Right lobe of liver (tissue), 6 donors: ENCODE data around the gene C9orf152. TPM values are rescaled to one million over a fixed set of nuclear protein-coding genes. Genes with fewer than 3 reads are reported as not detected.

Source experiments
- ATAC-seq, 4 donors: fragments of 200-7000 bp; cut with Tn5 transposase; one replicate each; pipeline ENCODE4 v1.9.1; 2020; ENCODE audit warnings: mild to moderate bottlenecking in 4 of 4, moderate library complexity in 4 of 4
- DNase-seq, 3 donors: peaks; one replicate each; pipeline ENCODE4 v3.0.0-alpha.2; 2020
- H3K27ac ChIP-seq, 3 donors: fragments of 200-600 bp; one replicate each; pipeline ENCODE4 v1.8.0; 2022
- H3K27me3 ChIP-seq, 2 donors: fragments of 200-600 bp; one replicate each; pipeline ENCODE4 v1.8.0; 2022
- H3K36me3 ChIP-seq, 4 donors: fragments of 200-600 bp; sonication (generic) in 1 of 4; one replicate each; pipeline versions ENCODE4 v1.5.1 to v1.8.0; 2017 to 2022; ENCODE audit warnings: control low read depth in 1 of 4
- H3K4me1 ChIP-seq, 4 donors: fragments of 200-600 bp; sonication (generic) in 1 of 4; one replicate each; pipeline versions ENCODE4 v1.5.1 to v1.8.0; 2017 to 2022; ENCODE audit warnings: control low read depth in 1 of 4
- H3K4me3 ChIP-seq, 3 donors: fragments of 200-600 bp; one replicate each; pipeline ENCODE4 v1.8.0; 2022
- H3K9me3 ChIP-seq, 4 donors: fragments of 200-600 bp; sonication (generic) in 1 of 4; one replicate each; pipeline versions ENCODE4 v1.5.1 to v1.8.0; 2017 to 2022; ENCODE audit warnings: control low read depth in 1 of 4
- POLR2A ChIP-seq: fragments of 450-650 bp; IDR thresholded peaks from one replicate; pipeline ENCODE4 v1.6.1; 2017; ENCODE audit warnings: antibody characterized with exemption, mild to moderate bottlenecking
- WGBS: methylation state at CpG from one replicate; pipeline ENCODE4 v1.1.6; 2018; ENCODE audit warnings: low coverage, low lambda C conversion rate; ENCODE audit not compliant: insufficient coverage; ENCODE audit errors: missing lambda C conversion rate; 5-methylcytosine and 5-hydroxymethylcytosine counted together
- intact Hi-C, 2 donors: fragments of 100-400 bp; cut with DNase I; formaldehyde crosslinking; loops; one replicate each; pipeline versions ENCODE4 v1.11.2 to v1.14.1; 2022
- total RNA-seq, 6 experiments: library from RNA; depleted of rRNA in 2 of 6; stranded (reverse); fragments of >200 nt in 2 of 6; fragmentation: NEBNext Ultra II Directional in 3 of 6; extraction: Animal tissue kit (Norgen Biotek cat#: 25700) in 3 of 6; gene quantifications; one replicate each; pipeline versions ENCODE4 v1.1.0 to v1.2.4, GENCODE V29; 2016 to 2023
- TF ChIP-seq, protein P1 (sequence below), 4 donors: fragments of 200-600 bp in 3 of 4; fragments of 450-650 bp in 1 of 4; IDR thresholded peaks; one replicate each; pipeline versions ENCODE4 v1.5.1 to v1.8.0; 2016 to 2022; ENCODE audit warnings: antibody characterized with exemption in 4 of 4, mild to moderate bottlenecking in 2 of 4
- donor health status: DM: no; HTN: yes; CAD: no.
- donor health status: DM: no; HTN: no; CAD: no.
- donor health status: DM: no; HTN: no; CAD: no.
- donor health status: DM: no; HTN: yes; CAD: no.
- donor health status: DM: no; HTN: yes; CAD: no.

The C9orf152 gene
- total RNA-seq, 6 experiments from 2014 or later, result 0.06 to 3.5 (median 0.74) TPM; not detected in 2

GRCh38 chr9:110188101-110188500 is 19.9 kb downstream of the C9orf152 start:
- DNase-seq (no peak), ATAC-seq (no peak)
- 38% methylated on average over 3 of the region's 4 CpGs for WGBS
- Histone ChIP-seq H3K4me1 (peaks cover 0 to 32% (median 8%) of the 10 kb centered on the region in 4 donors), H3K4me3 (no peak overlapping the region), H3K27me3 (no peaks in the 10 kb centered on the region), H3K9me3 (no peaks in the 10 kb centered on the region), H3K36me3 (no peaks in the 10 kb centered on the region), H3K27ac (peak overlapping the region in 2 of 3 donors; percentile 63 to 67)
- intact Hi-C loops, result no loop called here
- TF ChIP-seq POLR2A, result no peak
- TF ChIP-seq, protein P1, sequence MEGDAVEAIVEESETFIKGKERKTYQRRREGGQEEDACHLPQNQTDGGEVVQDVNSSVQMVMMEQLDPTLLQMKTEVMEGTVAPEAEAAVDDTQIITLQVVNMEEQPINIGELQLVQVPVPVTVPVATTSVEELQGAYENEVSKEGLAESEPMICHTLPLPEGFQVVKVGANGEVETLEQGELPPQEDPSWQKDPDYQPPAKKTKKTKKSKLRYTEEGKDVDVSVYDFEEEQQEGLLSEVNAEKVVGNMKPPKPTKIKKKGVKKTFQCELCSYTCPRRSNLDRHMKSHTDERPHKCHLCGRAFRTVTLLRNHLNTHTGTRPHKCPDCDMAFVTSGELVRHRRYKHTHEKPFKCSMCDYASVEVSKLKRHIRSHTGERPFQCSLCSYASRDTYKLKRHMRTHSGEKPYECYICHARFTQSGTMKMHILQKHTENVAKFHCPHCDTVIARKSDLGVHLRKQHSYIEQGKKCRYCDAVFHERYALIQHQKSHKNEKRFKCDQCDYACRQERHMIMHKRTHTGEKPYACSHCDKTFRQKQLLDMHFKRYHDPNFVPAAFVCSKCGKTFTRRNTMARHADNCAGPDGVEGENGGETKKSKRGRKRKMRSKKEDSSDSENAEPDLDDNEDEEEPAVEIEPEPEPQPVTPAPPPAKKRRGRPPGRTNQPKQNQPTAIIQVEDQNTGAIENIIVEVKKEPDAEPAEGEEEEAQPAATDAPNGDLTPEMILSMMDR (IDR thresholded peaks at IDR 0.05), result no peak

- TF ChIP-seq POLR2A, result no peak
- TF ChIP-seq, protein P1 (IDR thresholded peaks at IDR 0.05), result no peak
- H3K4me3 ChIP-seq, result no peak overlapping the region
- no peak for DNase-seq
- peaks cover 0 to 32% (median 8%) of the 10 kb centered on the region in 4 donors for H3K4me1 ChIP-seq
- H3K9me3 ChIP-seq, result no peaks in the 10 kb centered on the region
- 70% methylated on average over 2 of the region's 2 CpGs for WGBS
- H3K27ac ChIP-seq, result no peak overlapping the region
- ATAC-seq, result peak in 1 of 4 donors; percentile 39
- no peaks in the 10 kb centered on the region for H3K36me3 ChIP-seq
- intact Hi-C loops, result no loop called here
- no peaks in the 10 kb centered on the region for H3K27me3 ChIP-seq
Observed at GRCh38 chr9:110187126-110187525, 20.8 kb downstream of the C9orf152 start.

DNA sequence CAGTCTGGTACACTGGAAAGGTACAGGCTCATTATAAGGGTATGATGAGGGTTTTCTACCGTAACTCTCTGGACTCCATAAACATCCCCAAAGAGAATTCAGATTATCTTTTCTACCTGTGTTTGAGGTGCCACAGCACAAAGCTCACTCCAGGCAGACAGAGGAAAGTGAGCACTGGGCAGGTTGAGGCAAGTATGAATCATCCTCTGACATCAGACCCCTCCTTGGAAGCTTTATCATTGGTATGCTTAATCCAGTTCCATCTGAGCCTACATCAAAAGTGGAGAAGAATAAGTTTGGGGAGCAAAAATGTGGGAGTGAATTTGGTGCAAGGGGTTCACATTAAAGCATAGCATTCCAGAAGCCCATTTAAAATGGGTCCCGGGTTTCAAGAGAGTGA is 21.7 kb downstream of the C9orf152 start:
- no peak for TF ChIP-seq POLR2A
- TF ChIP-seq, protein P1 (IDR thresholded peaks at IDR 0.05), result no peak
- WGBS, result 96% methylated on average over 2 of the region's 2 CpGs
- Histone ChIP-seq H3K9me3 (no peaks in the 10 kb centered on the region), H3K27ac (no peak overlapping the region), H3K4me3 (no peak overlapping the region), H3K27me3 (no peaks in the 10 kb centered on the region), H3K4me1 (peaks cover 0 to 25% (median 8%) of the 10 kb centered on the region in 4 donors), H3K36me3 (no peaks in the 10 kb centered on the region)
- DNase-seq, result no peak
- ATAC-seq, result no peak
- intact Hi-C loops, result no loop called here

DNA sequence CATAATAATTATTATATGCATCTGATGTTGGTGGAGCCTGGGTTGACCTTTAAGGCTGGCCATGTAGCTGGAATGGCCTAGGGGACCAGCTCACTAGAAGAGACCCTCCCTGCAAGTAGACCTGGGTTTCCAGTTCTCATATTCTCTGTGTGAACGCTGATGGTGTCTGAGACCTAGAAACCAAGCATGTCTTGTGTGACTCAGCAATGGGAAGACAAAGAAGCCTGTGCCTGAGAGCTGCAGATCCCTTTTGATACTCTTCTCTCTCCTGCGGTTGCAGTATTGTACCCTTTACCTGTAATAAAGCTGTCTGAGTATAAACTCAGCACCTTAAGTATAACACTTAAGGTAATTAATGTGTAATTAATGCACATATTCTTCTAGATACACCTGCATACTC is 22.2 kb downstream of the C9orf152 start:
- peaks cover 0 to 25% (median 8%) of the 10 kb centered on the region in 4 donors for H3K4me1 ChIP-seq
- ATAC-seq, result no peak

More for the DNA sequence above, 22.2 kb downstream of the C9orf152 start:
- no peak for DNase-seq
- no peak for TF ChIP-seq POLR2A
- TF ChIP-seq, protein P1 (IDR thresholded peaks at IDR 0.05), result no peak
- WGBS, result no CpG with 5 or more reads among the region's 2 CpGs
- Histone ChIP-seq H3K36me3 (no peaks in the 10 kb centered on the region), H3K4me3 (no peak overlapping the region), H3K27ac (no peak overlapping the region), H3K9me3 (no peaks in the 10 kb centered on the region), H3K27me3 (no peaks in the 10 kb centered on the region)
- intact Hi-C loops, result no loop called here
